Stimulated activated naive CD4-positive, alpha-beta T cell treated with Interleukin-2 at 50 U/mL for 16 hours (primary cell): ENCODE measurements around the gene LGALSL.

Experiments used
- DNase-seq: peaks from one replicate; lab custom pipeline; 2025; lab: John Stamatoyannopoulos, UW

Gene LGALSL

GRCh38 chr2:64498438-64498837 is 44.5 kb downstream of the LGALSL start:
- DNase-seq = no peak

GRCh38 chr2:64500549-64500948 is 46.6 kb downstream of the LGALSL start:
- DNase-seq = no peak

- no peak for DNase-seq
Measured at GRCh38 chr2:64501946-64502345, 48.0 kb downstream of the LGALSL start.

GRCh38 chr2:64502860-64503259 is 48.9 kb downstream of the LGALSL start:
- no peak for DNase-seq

GRCh38 chr2:64504774-64505720 is 51.1 kb downstream of the LGALSL start:
- no peak for DNase-seq

GRCh38 chr2:64506686-64507085 is 52.7 kb downstream of the LGALSL start:
- DNase-seq = no peak
